Daoy (cell line): Measurements from ENCODE around the gene PEX13. TPM values are rescaled to one million over a fixed set of nuclear protein-coding genes. Genes with fewer than 3 reads are reported as not detected.
A peak's percentile ranks its signal among the peaks of the same experiment; 100 is the strongest.
"Not testable (repeated sequence)": the region's sequence is repeated elsewhere in the genome, so short reads cannot be mapped to it uniquely, and the experiment has no call there.

Source experiments
- DNase-seq: peaks from one replicate; pipeline ENCODE4 v3.0.0-alpha.2; 2015; ENCODE audit warnings: low read depth
- total RNA-seq: library from RNA; depleted of rRNA; stranded (reverse); fragments of >200 nt; shearing (Covaris generic); gene quantifications from 2 replicates; pipeline ENCODE4 v1.2.3, GENCODE V29; 2014; rRNA removed

PEX13 gene, protein sequence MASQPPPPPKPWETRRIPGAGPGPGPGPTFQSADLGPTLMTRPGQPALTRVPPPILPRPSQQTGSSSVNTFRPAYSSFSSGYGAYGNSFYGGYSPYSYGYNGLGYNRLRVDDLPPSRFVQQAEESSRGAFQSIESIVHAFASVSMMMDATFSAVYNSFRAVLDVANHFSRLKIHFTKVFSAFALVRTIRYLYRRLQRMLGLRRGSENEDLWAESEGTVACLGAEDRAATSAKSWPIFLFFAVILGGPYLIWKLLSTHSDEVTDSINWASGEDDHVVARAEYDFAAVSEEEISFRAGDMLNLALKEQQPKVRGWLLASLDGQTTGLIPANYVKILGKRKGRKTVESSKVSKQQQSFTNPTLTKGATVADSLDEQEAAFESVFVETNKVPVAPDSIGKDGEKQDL
- 24.6 and 61.3 TPM in 2 replicates for total RNA-seq

GRCh38 chr2:61017556-61018317, at the start of gene PEX13, which contains the start of gene PUS10:
Gene PEX13, plus strand, starts transcription at chr2:61017720. Its CDS starts 40 bp downstream, at chr2:61017760.
Gene PUS10, minus strand, starts transcription at chr2:61018255. Its CDS starts 6,365 bp downstream, at chr2:61011890.
- DNase-seq = peak; percentile 83

DNA sequence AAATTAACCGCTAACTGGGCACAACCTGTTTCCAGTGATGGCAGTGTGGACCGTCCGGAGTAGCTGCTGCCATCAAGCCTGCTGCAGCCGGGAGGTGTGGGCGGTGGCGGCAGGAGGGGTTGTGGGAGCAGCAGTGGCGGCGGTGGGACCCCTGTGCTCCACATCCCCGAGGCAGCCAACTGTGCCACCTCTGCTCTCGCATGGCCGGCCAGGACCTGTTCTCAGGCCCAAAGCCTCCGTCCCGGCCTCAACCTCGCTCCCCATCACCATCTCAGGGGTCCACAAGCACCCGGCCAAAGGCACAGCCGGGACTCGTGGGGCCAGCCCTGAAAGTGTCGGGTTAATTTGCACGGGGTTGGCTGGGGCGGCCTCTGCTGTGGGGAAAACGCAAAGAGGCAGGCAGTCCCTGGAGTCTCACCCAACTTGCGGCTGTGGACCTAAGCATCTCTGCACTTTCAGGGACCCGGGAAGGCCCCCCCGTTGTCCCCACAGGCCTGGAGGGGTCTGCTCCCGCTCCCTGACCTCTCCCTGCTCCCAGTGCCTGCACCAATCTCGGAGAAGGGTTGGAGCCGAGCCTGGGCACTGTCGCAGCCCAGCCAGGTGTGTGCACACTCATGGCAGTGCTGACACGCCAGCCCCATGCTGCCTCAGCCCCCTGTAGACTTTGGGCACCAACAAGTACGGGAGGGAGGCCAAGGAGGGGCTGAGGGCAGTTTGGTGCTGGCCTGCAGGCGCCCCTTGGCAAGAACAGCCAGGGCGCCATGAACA, 44.4 kb upstream of the PEX13 start:
- no peak for DNase-seq

DNA sequence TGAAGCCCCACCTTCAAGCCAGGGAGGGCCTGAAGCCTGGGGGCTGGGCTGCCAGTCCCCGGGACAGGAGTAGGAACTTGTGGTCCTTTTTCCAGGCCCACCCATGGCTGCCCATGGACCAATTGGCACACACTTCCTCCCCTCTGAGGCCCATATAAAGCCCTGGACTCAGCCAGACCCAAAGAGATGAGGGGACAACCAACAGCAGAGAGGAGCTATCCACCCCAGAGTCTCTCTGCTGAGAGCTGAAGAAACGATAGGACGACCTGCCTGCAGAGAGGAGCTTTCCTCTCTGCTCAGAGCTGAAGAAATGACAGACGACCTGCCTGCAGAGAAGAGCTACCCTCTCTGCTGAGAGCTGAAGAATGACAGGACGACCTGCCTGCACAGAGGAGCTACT, 43.8 kb upstream of the PEX13 start:
- no peak for DNase-seq

DNA sequence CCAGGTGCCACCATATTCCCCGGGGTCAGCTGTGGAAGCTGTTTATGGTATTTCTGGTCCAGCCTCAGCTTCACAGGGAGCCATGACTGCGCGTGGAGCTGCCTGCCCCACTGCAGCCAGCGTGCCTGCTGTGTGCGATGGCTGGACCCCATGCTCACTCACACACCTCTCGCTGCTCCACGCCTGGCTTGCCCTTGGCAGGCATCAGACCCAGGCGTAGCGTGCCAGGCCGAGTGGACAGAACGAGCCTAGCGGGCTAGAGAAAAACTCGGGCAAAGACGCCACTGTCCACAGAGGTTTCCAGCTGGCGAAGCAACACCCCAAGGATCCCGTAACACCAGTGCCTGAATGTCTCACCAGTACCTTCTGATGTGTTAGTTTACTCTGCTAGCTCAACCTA, 42.9 kb upstream of the PEX13 start:
- no peak for DNase-seq

- DNase-seq = no peak
Observed at GRCh38 chr2:60976256-60976850, 41.2 kb upstream of the PEX13 start.

GRCh38 chr2:60976875-60977561, 40.5 kb upstream of the PEX13 start:
- no peak for DNase-seq

DNA sequence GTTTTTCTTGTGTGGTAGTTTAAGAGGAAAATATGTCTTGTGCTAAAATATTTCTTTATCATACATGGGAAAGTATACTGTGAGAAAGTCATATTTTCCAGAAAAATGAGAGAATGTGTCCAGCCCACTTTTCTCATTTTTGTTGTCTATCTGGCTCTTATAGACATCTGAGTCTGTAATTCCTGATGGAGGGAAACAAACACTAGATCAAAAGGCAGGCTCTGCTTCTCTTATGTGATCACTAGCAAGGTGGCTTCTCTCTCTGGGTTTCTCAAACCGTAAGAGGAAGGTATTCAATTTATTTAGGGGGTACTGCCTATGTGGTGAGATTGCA, 40.0 kb upstream of the PEX13 start:
- no peak for DNase-seq

DNA sequence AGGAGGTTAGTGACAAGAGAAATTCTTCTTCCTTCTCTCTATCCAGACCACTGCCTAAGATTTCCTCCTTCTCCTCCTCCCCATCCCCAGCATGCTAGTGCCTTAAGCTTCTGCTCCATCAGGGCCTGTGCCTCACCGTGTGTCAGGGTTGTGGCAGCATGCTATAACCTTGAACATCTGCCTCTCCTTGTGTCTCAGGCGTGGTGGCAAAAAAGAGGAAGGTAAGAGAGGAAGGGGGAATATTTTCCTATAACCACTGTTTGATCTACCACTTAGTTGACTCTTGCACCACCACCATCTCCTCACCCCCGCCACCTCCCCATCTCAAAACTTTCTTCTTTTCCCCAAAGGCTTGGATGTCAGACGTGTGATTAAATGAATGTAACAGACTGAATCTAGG, 38.3 kb upstream of the PEX13 start:
- DNase-seq = no peak

DNA sequence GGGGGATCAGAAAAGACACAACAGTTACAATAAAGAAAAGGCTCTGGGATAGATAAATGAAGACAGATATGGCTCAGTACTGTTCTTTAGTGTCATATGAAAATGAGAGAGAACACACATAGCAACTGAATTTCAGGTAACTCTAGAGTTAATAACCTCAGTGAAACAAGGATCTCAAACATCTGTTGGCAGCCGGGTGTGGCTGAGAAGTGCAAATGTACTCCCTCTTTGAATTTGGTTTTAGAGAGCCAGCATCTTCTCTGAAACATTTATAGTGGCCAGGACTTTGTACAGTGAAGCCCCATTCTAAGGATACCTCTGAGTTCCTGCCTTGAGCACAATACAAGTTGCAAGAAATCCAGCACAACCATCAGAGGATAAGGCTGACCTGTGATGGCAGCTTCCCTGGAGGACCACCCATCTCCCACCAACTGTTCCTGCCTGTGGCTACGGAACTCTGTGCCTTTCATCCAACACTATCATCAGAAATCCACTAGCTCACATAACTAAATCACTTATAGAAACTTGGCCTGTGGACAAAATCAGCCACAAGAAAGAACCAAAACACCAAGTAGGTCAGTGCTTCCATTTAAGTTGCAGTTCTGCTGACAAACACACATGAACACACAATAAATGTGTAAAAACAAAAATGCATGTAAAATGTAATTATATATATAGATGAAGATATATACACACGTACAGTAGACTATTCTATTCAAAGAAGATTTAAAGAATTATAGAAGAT, 37.3 kb upstream of the PEX13 start:
- no peak for DNase-seq

DNA sequence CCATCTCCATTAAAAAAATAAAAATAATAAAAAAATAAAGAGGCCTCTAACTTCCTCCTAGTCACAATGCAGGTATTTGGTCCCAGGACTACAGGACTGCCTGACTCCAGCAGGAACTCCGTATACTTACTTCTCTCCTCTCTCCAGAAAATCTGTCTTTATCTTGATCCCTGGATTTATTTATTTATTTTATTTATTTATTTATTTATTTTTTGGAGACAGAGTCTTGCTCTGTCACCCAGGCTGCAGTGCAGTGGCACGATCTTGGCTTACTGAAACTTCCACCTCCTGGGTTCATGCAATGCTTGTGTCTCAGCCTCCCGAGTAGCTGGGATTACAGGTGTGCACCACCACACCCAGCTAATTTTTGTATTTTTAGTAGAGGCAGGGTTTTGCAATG, 35.5 kb upstream of the PEX13 start:
- not testable (repeated sequence) for DNase-seq

DNA sequence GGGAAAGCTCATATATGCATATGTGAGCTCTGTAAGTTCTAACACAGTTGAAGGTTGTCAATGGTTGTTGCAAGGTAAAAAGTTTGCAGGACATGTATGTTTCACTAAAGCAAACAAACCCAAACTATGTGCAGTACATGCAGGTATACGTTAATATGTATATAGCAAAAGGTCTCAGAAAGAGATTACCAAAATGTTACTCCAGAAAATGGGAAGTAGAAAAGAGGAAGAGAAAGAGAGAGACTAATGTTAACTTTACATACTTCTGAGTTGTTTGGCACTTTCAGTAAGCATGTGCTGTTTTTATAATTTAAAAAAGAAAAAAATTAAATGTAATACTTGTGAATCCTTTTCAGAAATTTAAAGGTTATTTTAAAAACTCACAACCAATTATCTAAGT, 32.8 kb upstream of the PEX13 start:
- no peak for DNase-seq

DNA sequence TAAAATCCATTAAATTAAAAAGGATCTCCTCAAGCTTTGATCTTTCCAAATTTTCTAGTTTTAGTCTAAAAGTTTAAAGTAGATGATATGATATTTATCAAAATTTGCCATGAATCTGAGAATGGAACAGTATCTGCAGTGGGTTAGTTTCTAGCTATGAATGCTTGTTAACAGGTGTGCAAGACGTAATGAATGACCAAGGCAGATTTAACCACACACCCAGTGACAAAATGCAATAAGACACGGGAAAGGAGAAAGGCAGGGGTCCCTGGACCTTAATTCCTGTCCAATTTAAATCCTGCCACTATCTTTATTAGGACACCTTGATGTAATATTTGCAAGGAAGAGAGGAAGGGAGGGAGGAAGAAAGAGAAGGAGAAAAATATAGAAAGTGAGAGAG, 30.5 kb upstream of the PEX13 start:
- no peak for DNase-seq

DNA sequence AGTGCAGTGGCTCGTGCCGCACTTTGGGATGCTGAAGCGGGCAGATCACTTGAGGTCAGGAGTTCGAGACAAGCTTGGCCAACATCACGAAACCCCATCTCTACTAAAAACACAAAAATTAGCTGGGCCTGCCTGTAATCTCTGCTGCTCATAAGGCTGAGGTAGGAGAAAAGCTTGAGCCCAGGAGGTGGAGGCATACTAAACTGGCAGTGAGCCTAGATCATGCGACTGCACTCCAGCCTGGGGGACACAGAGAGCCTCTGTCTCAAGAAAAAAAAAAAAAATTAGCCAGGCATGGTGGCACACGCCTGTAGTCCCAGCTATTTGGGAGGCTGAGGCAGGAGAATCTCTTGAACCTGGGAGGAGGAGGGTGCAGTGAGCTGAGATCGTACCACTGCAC, 29.9 kb upstream of the PEX13 start:
- not testable (repeated sequence) for DNase-seq

DNA sequence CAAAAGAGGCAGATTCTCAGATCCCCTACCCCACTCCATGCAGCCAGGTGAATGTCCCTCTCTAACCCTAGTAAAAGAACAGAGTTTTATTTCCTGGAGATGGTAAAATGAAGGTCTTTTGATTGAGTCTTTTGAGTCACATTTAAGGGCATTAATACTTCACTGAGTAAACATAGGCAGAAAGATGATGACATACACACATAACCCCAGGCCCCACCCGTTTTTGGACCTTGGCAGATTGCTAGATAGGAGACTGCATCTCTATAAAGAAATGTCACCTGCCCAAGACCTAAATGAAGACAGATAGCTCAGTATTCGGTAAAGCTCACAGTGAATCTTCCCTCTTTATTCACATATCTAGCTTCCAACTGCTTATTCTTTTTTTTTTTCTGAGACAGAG, 28.3 kb upstream of the PEX13 start:
- no peak for DNase-seq

- no peak for DNase-seq
Observed at GRCh38 chr2:60991644-60992043, 25.9 kb upstream of the PEX13 start.

- no peak for DNase-seq
Observed at GRCh38 chr2:60992985-60993392, 24.5 kb upstream of the PEX13 start.

DNA sequence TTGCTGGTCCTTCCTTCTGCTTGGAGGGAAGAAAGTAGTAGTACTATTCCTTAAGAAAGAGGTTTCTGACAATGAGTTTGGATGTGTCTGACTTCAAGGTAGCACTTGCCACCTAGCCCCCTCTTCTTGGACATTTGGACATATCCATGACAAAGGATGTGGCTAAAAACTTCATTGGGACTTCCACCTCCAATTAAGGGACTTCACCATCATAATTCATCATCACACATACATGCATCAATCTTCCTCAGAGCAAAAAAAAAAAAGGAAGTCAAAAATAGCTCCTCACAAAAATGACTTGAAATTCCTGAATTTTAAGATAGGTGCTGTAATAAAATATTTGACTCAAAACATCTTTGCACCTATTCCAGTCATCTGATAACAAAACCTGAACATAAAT, 23.4 kb upstream of the PEX13 start:
- no peak for DNase-seq

- DNase-seq = peak; percentile 11
Observed at GRCh38 chr2:60998628-60999545, 18.6 kb upstream of the PEX13 start.

- no peak for DNase-seq
Observed at GRCh38 chr2:61005736-61006135, 11.8 kb upstream of the PEX13 start.
